ENCODE results near the gene MPV17. TPM values are rescaled to one million over a fixed set of nuclear protein-coding genes. Genes with fewer than 3 reads are reported as not detected.

MPV17 gene
- total RNA-seq, 1 donor from 2014 or later = 84.5 TPM

GRCh38 chr2:27313882-27314645 is 8.8 kb downstream of the MPV17 start:
- no peaks in the 10 kb centered on the region for H3K4me1 Mint-ChIP-seq
- H3K27ac Mint-ChIP-seq (ENCODE audit: unreplicated experiment) = no peak overlapping the region
- no peaks in the 10 kb centered on the region for H3K9me3 Mint-ChIP-seq
- H3K27me3 Mint-ChIP-seq (ENCODE audit: low read depth) = peaks cover 17% of the 10 kb centered on the region
- H3K4me3 Mint-ChIP-seq = no peak overlapping the region
- peaks cover 13% of the 10 kb centered on the region for H3K36me3 Mint-ChIP-seq (ENCODE audit: low read depth)
- no peak for DNase-seq (ENCODE audit: low read depth, low spot score)
- TF ChIP-seq, protein P1, sequence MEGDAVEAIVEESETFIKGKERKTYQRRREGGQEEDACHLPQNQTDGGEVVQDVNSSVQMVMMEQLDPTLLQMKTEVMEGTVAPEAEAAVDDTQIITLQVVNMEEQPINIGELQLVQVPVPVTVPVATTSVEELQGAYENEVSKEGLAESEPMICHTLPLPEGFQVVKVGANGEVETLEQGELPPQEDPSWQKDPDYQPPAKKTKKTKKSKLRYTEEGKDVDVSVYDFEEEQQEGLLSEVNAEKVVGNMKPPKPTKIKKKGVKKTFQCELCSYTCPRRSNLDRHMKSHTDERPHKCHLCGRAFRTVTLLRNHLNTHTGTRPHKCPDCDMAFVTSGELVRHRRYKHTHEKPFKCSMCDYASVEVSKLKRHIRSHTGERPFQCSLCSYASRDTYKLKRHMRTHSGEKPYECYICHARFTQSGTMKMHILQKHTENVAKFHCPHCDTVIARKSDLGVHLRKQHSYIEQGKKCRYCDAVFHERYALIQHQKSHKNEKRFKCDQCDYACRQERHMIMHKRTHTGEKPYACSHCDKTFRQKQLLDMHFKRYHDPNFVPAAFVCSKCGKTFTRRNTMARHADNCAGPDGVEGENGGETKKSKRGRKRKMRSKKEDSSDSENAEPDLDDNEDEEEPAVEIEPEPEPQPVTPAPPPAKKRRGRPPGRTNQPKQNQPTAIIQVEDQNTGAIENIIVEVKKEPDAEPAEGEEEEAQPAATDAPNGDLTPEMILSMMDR (conservative IDR thresholded peaks at IDR 0.05) = no peak

DNA sequence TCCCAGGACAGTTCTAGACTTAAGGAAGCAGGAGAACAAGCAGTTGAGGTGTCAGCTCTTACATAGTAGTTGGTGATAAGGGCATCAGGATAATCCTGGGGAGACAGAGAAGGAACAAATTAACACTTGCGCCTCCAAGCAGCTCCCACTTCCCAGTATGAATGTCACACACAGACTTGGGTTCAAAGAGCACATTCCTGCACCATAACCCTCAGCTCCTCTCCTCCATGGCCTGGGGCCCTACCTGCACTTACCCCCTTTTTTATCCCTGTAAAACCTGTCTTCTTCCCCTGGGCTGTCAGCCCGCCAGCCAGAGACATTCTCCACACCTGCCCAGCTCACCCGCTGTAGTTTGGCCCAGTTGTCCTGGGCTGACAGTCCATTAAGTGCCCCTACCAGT is 10.7 kb downstream of the MPV17 start:
- Mint-ChIP-seq H3K27me3 (ENCODE audit: low read depth) (peaks cover 34% of the 10 kb centered on the region), H3K4me1 (peaks cover 5% of the 10 kb centered on the region), H3K36me3 (ENCODE audit: low read depth) (peaks cover 13% of the 10 kb centered on the region), H3K9me3 (no peaks in the 10 kb centered on the region), H3K4me3 (no peak overlapping the region), H3K27ac (ENCODE audit: unreplicated experiment) (no peak overlapping the region)
- TF ChIP-seq, protein P1 (conservative IDR thresholded peaks at IDR 0.05) = no peak
- no peak for DNase-seq (ENCODE audit: low read depth, low spot score)

GRCh38 chr2:27309651-27310050 is 13.2 kb downstream of the MPV17 start:
- Mint-ChIP-seq H3K36me3 (ENCODE audit: low read depth) (peaks cover 13% of the 10 kb centered on the region), H3K27ac (ENCODE audit: unreplicated experiment) (no peak overlapping the region), H3K4me3 (no peak overlapping the region), H3K27me3 (ENCODE audit: low read depth) (peaks cover 58% of the 10 kb centered on the region), H3K9me3 (no peaks in the 10 kb centered on the region), H3K4me1 (peaks cover 5% of the 10 kb centered on the region)
- no peak for DNase-seq (ENCODE audit: low read depth, low spot score)
- TF ChIP-seq, protein P1 (conservative IDR thresholded peaks at IDR 0.05) = no peak

GRCh38 chr2:27308359-27308881 is 14.5 kb downstream of the MPV17 start, which contains the start of gene UCN:
TSS of gene UCN (minus strand) at chr2:27308445. CDS start at chr2:27307895, 550 bp downstream.
- Mint-ChIP-seq H3K4me3 (peak within 1 kb of the TSS; percentile 41), H3K27me3 (ENCODE audit: low read depth) (peaks cover 65% of the 10 kb centered on the region), H3K27ac (ENCODE audit: unreplicated experiment) (no peak within 1 kb of the TSS), H3K9me3 (no peaks in the 10 kb centered on the region), H3K4me1 (peaks cover 5% of the 10 kb centered on the region), H3K36me3 (ENCODE audit: low read depth) (peaks cover 13% of the 10 kb centered on the region)
- peak; percentile 44 for DNase-seq (ENCODE audit: low read depth, low spot score)
- TF ChIP-seq, protein P1 (conservative IDR thresholded peaks at IDR 0.05) = no peak

GRCh38 chr2:27307545-27308358 is 15.1 kb downstream of the MPV17 start:
- peaks cover 13% of the 10 kb centered on the region for H3K36me3 Mint-ChIP-seq (ENCODE audit: low read depth)
- H3K4me1 Mint-ChIP-seq = peaks cover 5% of the 10 kb centered on the region
- TF ChIP-seq, protein P1 (conservative IDR thresholded peaks at IDR 0.05) = no peak
- no peaks in the 10 kb centered on the region for H3K9me3 Mint-ChIP-seq
- no peak overlapping the region for H3K27ac Mint-ChIP-seq (ENCODE audit: unreplicated experiment)
- H3K4me3 Mint-ChIP-seq = no peak overlapping the region
- no peak for DNase-seq (ENCODE audit: low read depth, low spot score)
- H3K27me3 Mint-ChIP-seq (ENCODE audit: low read depth) = peaks cover 66% of the 10 kb centered on the region

All from neural crest cell (in vitro differentiated cells).